Upper lobe of right lung (tissue), 1 donor: Measurements from ENCODE around the gene SRP14. TPM values are rescaled to one million over a fixed set of nuclear protein-coding genes. Genes with fewer than 3 reads are reported as not detected.
A peak's percentile ranks its signal among the peaks of the same experiment; 100 is the strongest.

Source experiments
- ATAC-seq: fragments of 200-7000 bp; cut with Tn5 transposase; one replicate; pipeline ENCODE4 v1.9.1; 2020; ENCODE audit warnings: mild to moderate bottlenecking, moderate library complexity
- DNase-seq: peaks from one replicate; pipeline ENCODE4 v3.0.0-alpha.2; 2020
- H3K27ac ChIP-seq: fragments of 200-600 bp; one replicate; pipeline ENCODE4 v1.8.0; 2022
- H3K27me3 ChIP-seq: fragments of 200-600 bp; one replicate; pipeline ENCODE4 v1.8.0; 2022; ENCODE audit warnings: mild to moderate bottlenecking
- H3K36me3 ChIP-seq: fragments of 200-600 bp; one replicate; pipeline ENCODE4 v1.8.0; 2022
- H3K4me1 ChIP-seq: fragments of 200-600 bp; one replicate; pipeline ENCODE4 v1.8.0; 2022
- H3K4me3 ChIP-seq: fragments of 200-600 bp; one replicate; pipeline ENCODE4 v1.8.0; 2022; ENCODE audit warnings: mild to moderate bottlenecking
- H3K9me3 ChIP-seq: fragments of 200-600 bp; one replicate; pipeline ENCODE4 v1.8.0; 2022
- intact Hi-C: fragments of 100-400 bp; cut with DNase I; formaldehyde crosslinking; loops from one replicate; pipeline ENCODE4 v1.11.0; 2022
- total RNA-seq: library from RNA; stranded (reverse); fragmentation: NEBNext Ultra II Directional; extraction: Animal tissue kit (Norgen Biotek cat#: 25700); gene quantifications from one replicate; pipeline ENCODE4 v1.2.1, GENCODE V29; 2021
- TF ChIP-seq, protein P1 (sequence below): fragments of 200-600 bp; IDR thresholded peaks from one replicate; pipeline ENCODE4 v1.8.0; 2022; ENCODE audit warnings: antibody characterized with exemption
- donor health status: DM: no; HTN: yes; CAD: no; lungs with severe emphysema.

Gene SRP14
- total RNA-seq, 1 donor from 2014 or later: 132 TPM

DNA sequence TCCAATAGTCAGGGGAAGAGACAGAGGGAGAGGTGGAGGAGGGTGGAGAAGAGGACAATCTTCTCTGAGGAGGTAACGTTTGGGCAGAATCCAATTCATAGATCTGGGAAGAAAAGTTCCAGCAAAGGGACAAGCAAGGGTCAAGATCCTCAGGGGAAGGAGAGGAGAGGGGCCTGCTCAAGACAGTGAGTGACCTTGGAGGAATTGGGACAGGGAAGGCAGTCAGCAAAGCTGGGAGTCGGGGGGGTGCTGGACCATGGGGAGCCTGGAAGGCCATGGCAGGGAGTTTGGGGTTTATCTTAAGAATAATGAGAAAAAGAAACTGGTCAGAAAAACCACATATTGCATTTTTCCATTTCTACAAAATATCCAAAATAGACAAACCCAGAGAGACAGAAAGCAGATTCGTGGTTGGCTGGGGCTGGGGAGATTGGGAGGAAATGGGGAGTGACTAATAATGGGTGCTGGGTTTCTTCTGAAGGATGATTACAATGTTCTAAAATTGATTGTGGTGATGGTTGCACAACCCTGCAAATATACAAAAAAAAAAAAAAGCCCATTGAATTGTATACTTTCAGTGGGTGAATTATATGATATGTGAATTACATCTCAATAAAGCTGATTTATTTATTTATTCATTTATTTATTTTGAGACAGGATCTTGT lies 19.6 kb upstream of the SRP14 start:
- H3K9me3 ChIP-seq: no peaks in the 10 kb centered on the region
- H3K4me1 ChIP-seq: peaks cover 15% of the 10 kb centered on the region
- H3K36me3 ChIP-seq: no peaks in the 10 kb centered on the region
- no peak for DNase-seq
- intact Hi-C loops: no loop called here
- ATAC-seq: no peak
- H3K4me3 ChIP-seq: no peak overlapping the region
- H3K27ac ChIP-seq: no peak overlapping the region
- TF ChIP-seq, protein P1, sequence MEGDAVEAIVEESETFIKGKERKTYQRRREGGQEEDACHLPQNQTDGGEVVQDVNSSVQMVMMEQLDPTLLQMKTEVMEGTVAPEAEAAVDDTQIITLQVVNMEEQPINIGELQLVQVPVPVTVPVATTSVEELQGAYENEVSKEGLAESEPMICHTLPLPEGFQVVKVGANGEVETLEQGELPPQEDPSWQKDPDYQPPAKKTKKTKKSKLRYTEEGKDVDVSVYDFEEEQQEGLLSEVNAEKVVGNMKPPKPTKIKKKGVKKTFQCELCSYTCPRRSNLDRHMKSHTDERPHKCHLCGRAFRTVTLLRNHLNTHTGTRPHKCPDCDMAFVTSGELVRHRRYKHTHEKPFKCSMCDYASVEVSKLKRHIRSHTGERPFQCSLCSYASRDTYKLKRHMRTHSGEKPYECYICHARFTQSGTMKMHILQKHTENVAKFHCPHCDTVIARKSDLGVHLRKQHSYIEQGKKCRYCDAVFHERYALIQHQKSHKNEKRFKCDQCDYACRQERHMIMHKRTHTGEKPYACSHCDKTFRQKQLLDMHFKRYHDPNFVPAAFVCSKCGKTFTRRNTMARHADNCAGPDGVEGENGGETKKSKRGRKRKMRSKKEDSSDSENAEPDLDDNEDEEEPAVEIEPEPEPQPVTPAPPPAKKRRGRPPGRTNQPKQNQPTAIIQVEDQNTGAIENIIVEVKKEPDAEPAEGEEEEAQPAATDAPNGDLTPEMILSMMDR: no peak
- no peaks in the 10 kb centered on the region for H3K27me3 ChIP-seq

DNA sequence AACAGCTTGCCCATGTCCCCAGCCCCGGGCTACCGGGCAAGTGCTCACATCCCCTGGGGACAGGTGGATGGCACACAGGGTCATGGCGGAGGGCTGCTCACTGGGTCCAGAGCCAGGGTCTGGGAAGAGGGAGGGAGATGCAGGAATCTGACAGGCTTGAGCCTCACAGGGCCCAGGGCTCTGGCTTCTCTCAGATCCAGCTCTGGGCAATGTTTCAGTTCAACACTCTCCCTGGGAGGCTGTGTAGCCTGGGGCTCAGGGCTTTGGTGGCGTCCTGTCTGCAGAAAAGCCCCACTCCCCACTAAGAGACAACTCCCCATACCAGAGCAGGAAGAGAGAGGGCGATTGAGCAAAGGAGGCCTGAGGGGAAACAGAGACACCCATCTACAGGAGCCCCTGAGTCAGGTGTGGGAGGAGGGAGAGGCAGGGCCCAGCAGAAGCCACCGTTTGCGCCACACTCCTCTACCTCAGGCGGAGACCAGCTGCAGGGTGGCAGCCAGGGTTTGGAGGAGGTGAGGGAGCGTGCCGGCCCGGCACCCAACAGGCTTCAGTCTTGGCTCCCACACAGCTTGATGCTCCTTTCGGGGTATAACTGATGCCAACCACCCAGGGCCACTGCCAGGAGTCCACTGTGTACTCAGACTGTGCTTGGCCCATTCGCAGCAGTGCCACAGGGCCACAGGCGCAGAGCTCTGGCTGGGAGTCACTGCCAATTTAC lies 16.8 kb upstream of the SRP14 start:
- intact Hi-C loops: no loop called here
- TF ChIP-seq, protein P1: no peak
- no peaks in the 10 kb centered on the region for H3K9me3 ChIP-seq
- DNase-seq: no peak
- H3K27me3 ChIP-seq: no peaks in the 10 kb centered on the region
- H3K27ac ChIP-seq: no peak overlapping the region
- no peaks in the 10 kb centered on the region for H3K36me3 ChIP-seq
- peaks cover 15% of the 10 kb centered on the region for H3K4me1 ChIP-seq
- no peak overlapping the region for H3K4me3 ChIP-seq
- ATAC-seq: no peak

- TF ChIP-seq, protein P1: no peak
- Histone ChIP-seq H3K9me3 (no peaks in the 10 kb centered on the region), H3K27me3 (no peaks in the 10 kb centered on the region), H3K4me1 (peaks cover 15% of the 10 kb centered on the region), H3K27ac (no peak overlapping the region), H3K4me3 (no peak overlapping the region), H3K36me3 (no peaks in the 10 kb centered on the region)
- DNase-seq (no peak), ATAC-seq (peak; percentile 36)
- intact Hi-C loops: no loop called here
Measured at GRCh38 chr15:40054855-40055575, 16.0 kb upstream of the SRP14 start.

DNA sequence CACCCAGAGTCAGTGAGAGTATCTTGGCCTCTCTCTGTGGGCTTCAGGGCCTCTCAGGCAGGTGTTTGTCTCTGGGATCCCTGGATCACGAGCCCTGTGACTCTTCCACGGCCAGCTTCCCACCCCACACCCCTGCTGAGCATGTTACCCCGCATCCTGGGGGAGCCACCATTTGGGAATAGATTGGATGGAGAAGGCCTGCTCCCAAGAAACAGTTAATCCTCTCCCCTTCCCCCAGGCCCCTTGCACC lies 15.5 kb upstream of the SRP14 start:
- TF ChIP-seq, protein P1: no peak
- DNase-seq (no peak), ATAC-seq (no peak)
- intact Hi-C loops: no loop called here
- no peaks in the 10 kb centered on the region for H3K36me3 ChIP-seq
- H3K9me3 ChIP-seq: no peaks in the 10 kb centered on the region
- peaks cover 15% of the 10 kb centered on the region for H3K4me1 ChIP-seq
- no peaks in the 10 kb centered on the region for H3K27me3 ChIP-seq
- H3K27ac ChIP-seq: no peak overlapping the region
- H3K4me3 ChIP-seq: no peak overlapping the region

DNA sequence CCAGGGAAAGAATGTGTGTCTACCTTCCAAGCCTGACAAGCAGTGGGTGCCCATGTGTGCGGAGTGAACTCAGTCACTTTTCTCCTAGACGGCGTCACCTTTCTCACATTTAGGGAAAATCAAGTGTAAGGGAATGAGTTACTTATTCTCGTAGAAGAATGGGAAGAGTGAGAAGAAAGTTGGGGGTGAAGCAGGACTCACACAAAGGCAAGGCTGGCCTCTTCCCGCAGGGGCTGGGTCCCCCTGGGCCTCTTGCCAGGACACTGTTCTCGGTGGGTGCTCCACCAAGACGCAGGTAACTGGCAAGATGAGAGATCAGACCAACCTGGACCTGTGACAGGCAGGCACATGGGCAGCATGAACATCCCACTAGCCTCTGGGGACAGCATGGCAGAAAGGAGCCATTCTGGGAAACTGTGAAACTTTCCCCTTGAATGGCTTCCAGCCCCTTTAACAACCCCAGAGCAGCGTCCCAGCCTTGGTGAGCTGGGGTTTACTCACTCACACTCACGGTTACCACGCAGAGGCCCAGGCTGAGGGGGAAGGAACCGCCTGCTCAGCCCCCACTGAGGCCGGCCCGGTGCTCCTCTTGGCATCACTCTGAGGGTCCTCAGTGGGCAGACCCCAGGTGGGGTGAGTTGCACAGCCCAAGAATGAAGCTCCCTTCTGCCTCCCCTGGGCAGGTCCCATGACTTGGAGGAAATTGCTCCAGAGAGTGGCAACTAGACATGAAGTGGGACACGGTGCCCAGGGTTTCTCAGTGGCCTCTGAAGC lies 15.0 kb upstream of the SRP14 start:
- TF ChIP-seq, protein P1: no peak
- DNase-seq (no peak), ATAC-seq (no peak)
- intact Hi-C loops: no loop called here
- Histone ChIP-seq H3K36me3 (no peaks in the 10 kb centered on the region), H3K9me3 (no peaks in the 10 kb centered on the region), H3K4me3 (no peak overlapping the region), H3K4me1 (peaks cover 15% of the 10 kb centered on the region), H3K27me3 (no peaks in the 10 kb centered on the region), H3K27ac (no peak overlapping the region)
